Fibroblast of lung (primary cell): ENCODE data around the gene PPM1K. TPM values are rescaled to one million over a fixed set of nuclear protein-coding genes. Genes with fewer than 3 reads are reported as not detected.

Source experiments
- DNase-seq, 2 donors: peaks; one replicate each; pipeline versions ENCODE4 v3.0.0 to v3.0.0-alpha.2; 2010; ENCODE audit warnings: low read depth in 2 of 2
- H2AFZ ChIP-seq: 2 replicates; pipeline ENCODE4 v1.5.1; 2012; ENCODE audit warnings: low read length, control low read depth, inconsistent platforms
- H3K27ac ChIP-seq: 2 replicates; pipeline ENCODE4 v1.5.1; 2011; ENCODE audit warnings: low read length, control low read depth; ENCODE audit not compliant: insufficient read depth
- H3K27me3 ChIP-seq: 2 replicates; pipeline ENCODE4 v1.5.1; 2011; ENCODE audit warnings: mild to moderate bottlenecking, low read length; ENCODE audit not compliant: control insufficient read depth, insufficient read depth
- H3K36me3 ChIP-seq: 2 replicates; pipeline ENCODE4 v1.5.1; 2011; ENCODE audit warnings: low read length; ENCODE audit not compliant: control insufficient read depth, insufficient read depth
- H3K4me1 ChIP-seq: 2 replicates; pipeline ENCODE4 v1.5.1; 2011; ENCODE audit warnings: low read length; ENCODE audit not compliant: control insufficient read depth, insufficient read depth; ENCODE audit errors: extremely low read depth
- H3K4me2 ChIP-seq: 2 replicates; pipeline ENCODE4 v1.5.1; 2011; ENCODE audit warnings: low read length, control low read depth; ENCODE audit not compliant: insufficient read depth; ENCODE audit errors: extremely low read depth
- H3K4me3 ChIP-seq, 4 experiments: fragments of 200-600 bp in 1 of 4; sonication (generic) in 1 of 4; replicated peaks in 1 of 4; 2 replicates each; pipeline ENCODE4 v1.5.1; 2011 to 2016; ENCODE audit warnings: low read length in 4 of 4, low read depth in 3 of 4, mild to moderate bottlenecking in 3 of 4, control low read depth in 2 of 4, inconsistent platforms in 1 of 4, mixed read lengths in 1 of 4; ENCODE audit not compliant: insufficient read depth in 1 of 4; ENCODE audit errors: control extremely low read depth in 1 of 4
- H3K79me2 ChIP-seq: 2 replicates; pipeline ENCODE4 v1.5.1; 2012; ENCODE audit warnings: mild to moderate bottlenecking, low read length, inconsistent platforms; ENCODE audit not compliant: control insufficient read depth, insufficient read depth
- H3K9ac ChIP-seq: 2 replicates; pipeline ENCODE4 v1.5.1; 2011; ENCODE audit warnings: mild to moderate bottlenecking, low read length, control low read depth; ENCODE audit not compliant: insufficient read depth
- H3K9me3 ChIP-seq: 2 replicates; pipeline ENCODE4 v1.5.1; 2012; ENCODE audit warnings: low read depth, low read length; ENCODE audit not compliant: control insufficient read depth, insufficient read depth
- H4K20me1 ChIP-seq: 2 replicates; pipeline ENCODE4 v1.5.1; 2011; ENCODE audit warnings: low read length; ENCODE audit not compliant: control insufficient read depth, insufficient read depth; ENCODE audit errors: extremely low read depth
- EZH2 ChIP-seq: IDR thresholded peaks from 2 replicates; pipeline ENCODE4 v1.5.1; 2012; ENCODE audit warnings: low read length, control low read depth, mild to moderate bottlenecking; ENCODE audit errors: missing control alignments
- polyA plus RNA-seq, 2 donors: library from polyadenylated mRNA; depleted of rRNA in 1 of 2; stranded (reverse) in 1 of 2; unstranded in 1 of 2; fragments of >200 nt; gene quantifications; 2 replicates each; pipeline ENCODE4 v1.2.1, GENCODE V29; 2011 to 2012; ENCODE audit warnings: missing spikeins in 1 of 2
- total RNA-seq: library from RNA; depleted of rRNA; stranded (reverse); fragments of >200 nt; gene quantifications from 2 replicates; pipeline ENCODE4 v1.2.1, GENCODE V29; 2014
- TF ChIP-seq, protein P1 (sequence below), 2 donors: IDR thresholded peaks in 1 of 2; conservative IDR thresholded peaks in 1 of 2; 1 replicate in 1 of 2; 2 replicates in 1 of 2; pipeline ENCODE4 v1.5.1; 2011 to 2012; ENCODE audit warnings: low read length in 2 of 2, control low read depth in 1 of 2, inconsistent platforms in 1 of 2, low read depth in 1 of 2, mild to moderate bottlenecking in 1 of 2

The PPM1K gene
- total and polyA plus RNA-seq, 2 donors (not counting 1 experiment from before 2014, with no cell fraction given) = 14.4 to 18.0 TPM

- H3K36me3 ChIP-seq = no peaks in the 10 kb centered on the region
- no peak overlapping the region for H3K9ac ChIP-seq
- no peak overlapping the region for H3K4me2 ChIP-seq
- no peaks in the 10 kb centered on the region for H3K27me3 ChIP-seq
- no peak overlapping the region for H2AFZ ChIP-seq
- no peak for TF ChIP-seq EZH2
- TF ChIP-seq, protein P1, sequence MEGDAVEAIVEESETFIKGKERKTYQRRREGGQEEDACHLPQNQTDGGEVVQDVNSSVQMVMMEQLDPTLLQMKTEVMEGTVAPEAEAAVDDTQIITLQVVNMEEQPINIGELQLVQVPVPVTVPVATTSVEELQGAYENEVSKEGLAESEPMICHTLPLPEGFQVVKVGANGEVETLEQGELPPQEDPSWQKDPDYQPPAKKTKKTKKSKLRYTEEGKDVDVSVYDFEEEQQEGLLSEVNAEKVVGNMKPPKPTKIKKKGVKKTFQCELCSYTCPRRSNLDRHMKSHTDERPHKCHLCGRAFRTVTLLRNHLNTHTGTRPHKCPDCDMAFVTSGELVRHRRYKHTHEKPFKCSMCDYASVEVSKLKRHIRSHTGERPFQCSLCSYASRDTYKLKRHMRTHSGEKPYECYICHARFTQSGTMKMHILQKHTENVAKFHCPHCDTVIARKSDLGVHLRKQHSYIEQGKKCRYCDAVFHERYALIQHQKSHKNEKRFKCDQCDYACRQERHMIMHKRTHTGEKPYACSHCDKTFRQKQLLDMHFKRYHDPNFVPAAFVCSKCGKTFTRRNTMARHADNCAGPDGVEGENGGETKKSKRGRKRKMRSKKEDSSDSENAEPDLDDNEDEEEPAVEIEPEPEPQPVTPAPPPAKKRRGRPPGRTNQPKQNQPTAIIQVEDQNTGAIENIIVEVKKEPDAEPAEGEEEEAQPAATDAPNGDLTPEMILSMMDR (conservative IDR thresholded peaks at IDR 0.05 in 1 of 2, IDR thresholded peaks at IDR 0.05 in 1 of 2; ENCODE audit: low read depth in 1 of 2, low read length in 2 of 2) = no peak
- no peak for DNase-seq
- peaks cover 2% of the 10 kb centered on the region for H3K4me1 ChIP-seq
- H4K20me1 ChIP-seq = no peaks in the 10 kb centered on the region
- H3K4me3 ChIP-seq = no peak overlapping the region
- H3K9me3 ChIP-seq = no peaks in the 10 kb centered on the region
- H3K79me2 ChIP-seq = no peaks in the 10 kb centered on the region
- no peak overlapping the region for H3K27ac ChIP-seq
Measured at GRCh38 chr4:88277711-88278225, 6.6 kb downstream of the PPM1K start.

DNA sequence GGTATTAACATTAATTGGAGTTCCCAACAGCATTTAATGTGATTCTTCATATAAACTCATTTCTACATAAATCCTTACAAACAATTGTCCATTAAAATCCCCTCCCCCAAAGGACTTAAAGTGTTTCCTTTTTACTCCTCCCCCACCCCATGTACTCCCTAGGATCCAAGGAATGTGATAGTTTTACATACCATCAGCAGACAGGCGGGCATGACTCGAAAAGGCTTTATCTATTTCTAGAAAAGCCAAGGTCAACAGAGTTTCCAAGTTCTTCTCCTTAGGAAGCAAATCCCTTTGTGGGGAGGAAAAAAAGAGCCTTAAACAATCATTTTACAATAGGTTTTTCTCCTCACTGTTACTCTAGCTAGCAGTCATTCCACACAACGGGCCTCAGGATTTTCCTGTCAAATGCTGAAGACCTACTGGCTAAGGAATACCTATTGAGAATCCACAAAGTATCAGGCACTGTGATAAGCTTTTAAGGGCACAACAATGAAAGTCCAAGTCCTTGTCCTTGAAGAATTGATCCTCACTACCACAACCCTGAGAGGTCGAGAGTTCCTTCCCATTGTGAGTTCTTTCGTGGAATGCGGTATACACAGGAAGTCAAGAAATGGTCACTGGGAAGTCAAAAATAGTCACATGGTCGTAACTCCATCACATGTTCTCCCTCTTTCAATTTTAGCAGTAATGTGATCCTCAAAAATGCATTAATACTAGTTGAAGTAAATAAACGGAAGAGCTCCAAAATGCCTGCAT, 7.2 kb downstream of the PPM1K start:
- H3K36me3 ChIP-seq = no peaks in the 10 kb centered on the region

GRCh38 chr4:88275949-88276515, 8.3 kb downstream of the PPM1K start:
- no peak for TF ChIP-seq EZH2
- TF ChIP-seq, protein P1 (conservative IDR thresholded peaks at IDR 0.05 in 1 of 2, IDR thresholded peaks at IDR 0.05 in 1 of 2; ENCODE audit: low read depth in 1 of 2, low read length in 2 of 2) = no peak
- H3K9me3 ChIP-seq = no peaks in the 10 kb centered on the region
- H3K36me3 ChIP-seq = no peaks in the 10 kb centered on the region
- H3K79me2 ChIP-seq = no peaks in the 10 kb centered on the region
- H4K20me1 ChIP-seq = no peaks in the 10 kb centered on the region
- H3K4me2 ChIP-seq = no peak overlapping the region
- H3K4me3 ChIP-seq = no peak overlapping the region
- H3K9ac ChIP-seq = no peak overlapping the region
- no peak overlapping the region for H2AFZ ChIP-seq
- no peak overlapping the region for H3K27ac ChIP-seq
- H3K4me1 ChIP-seq = no peaks in the 10 kb centered on the region
- H3K27me3 ChIP-seq = no peaks in the 10 kb centered on the region
- peak in 1 of 2 donors; percentile 21 for DNase-seq

More for the DNA sequence above, 7.2 kb downstream of the PPM1K start:
- no peaks in the 10 kb centered on the region for H4K20me1 ChIP-seq
- no peak overlapping the region for H2AFZ ChIP-seq
- no peak overlapping the region for H3K9ac ChIP-seq
- H3K4me1 ChIP-seq = no peaks in the 10 kb centered on the region
- H3K27me3 ChIP-seq = no peaks in the 10 kb centered on the region
- H3K9me3 ChIP-seq = no peaks in the 10 kb centered on the region
- H3K4me3 ChIP-seq = no peak overlapping the region
- H3K27ac ChIP-seq = no peak overlapping the region
- no peaks in the 10 kb centered on the region for H3K79me2 ChIP-seq
- no peak for DNase-seq
- TF ChIP-seq, protein P1 (conservative IDR thresholded peaks at IDR 0.05 in 1 of 2, IDR thresholded peaks at IDR 0.05 in 1 of 2; ENCODE audit: low read depth in 1 of 2, low read length in 2 of 2) = no peak
- TF ChIP-seq EZH2 = no peak
- H3K4me2 ChIP-seq = no peak overlapping the region
